Measurements from ENCODE around the gene KIF24. TPM values are rescaled to one million over a fixed set of nuclear protein-coding genes. Genes with fewer than 3 reads are reported as not detected.
A peak's percentile ranks its signal among the peaks of the same experiment; 100 is the strongest.

Gene KIF24, protein sequence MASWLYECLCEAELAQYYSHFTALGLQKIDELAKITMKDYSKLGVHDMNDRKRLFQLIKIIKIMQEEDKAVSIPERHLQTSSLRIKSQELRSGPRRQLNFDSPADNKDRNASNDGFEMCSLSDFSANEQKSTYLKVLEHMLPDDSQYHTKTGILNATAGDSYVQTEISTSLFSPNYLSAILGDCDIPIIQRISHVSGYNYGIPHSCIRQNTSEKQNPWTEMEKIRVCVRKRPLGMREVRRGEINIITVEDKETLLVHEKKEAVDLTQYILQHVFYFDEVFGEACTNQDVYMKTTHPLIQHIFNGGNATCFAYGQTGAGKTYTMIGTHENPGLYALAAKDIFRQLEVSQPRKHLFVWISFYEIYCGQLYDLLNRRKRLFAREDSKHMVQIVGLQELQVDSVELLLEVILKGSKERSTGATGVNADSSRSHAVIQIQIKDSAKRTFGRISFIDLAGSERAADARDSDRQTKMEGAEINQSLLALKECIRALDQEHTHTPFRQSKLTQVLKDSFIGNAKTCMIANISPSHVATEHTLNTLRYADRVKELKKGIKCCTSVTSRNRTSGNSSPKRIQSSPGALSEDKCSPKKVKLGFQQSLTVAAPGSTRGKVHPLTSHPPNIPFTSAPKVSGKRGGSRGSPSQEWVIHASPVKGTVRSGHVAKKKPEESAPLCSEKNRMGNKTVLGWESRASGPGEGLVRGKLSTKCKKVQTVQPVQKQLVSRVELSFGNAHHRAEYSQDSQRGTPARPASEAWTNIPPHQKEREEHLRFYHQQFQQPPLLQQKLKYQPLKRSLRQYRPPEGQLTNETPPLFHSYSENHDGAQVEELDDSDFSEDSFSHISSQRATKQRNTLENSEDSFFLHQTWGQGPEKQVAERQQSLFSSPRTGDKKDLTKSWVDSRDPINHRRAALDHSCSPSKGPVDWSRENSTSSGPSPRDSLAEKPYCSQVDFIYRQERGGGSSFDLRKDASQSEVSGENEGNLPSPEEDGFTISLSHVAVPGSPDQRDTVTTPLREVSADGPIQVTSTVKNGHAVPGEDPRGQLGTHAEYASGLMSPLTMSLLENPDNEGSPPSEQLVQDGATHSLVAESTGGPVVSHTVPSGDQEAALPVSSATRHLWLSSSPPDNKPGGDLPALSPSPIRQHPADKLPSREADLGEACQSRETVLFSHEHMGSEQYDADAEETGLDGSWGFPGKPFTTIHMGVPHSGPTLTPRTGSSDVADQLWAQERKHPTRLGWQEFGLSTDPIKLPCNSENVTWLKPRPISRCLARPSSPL (N-terminal part only)
- total RNA-seq = 1 to 10 TPM; 1.5 to 2.9 (median 1.6) TPM

DNA sequence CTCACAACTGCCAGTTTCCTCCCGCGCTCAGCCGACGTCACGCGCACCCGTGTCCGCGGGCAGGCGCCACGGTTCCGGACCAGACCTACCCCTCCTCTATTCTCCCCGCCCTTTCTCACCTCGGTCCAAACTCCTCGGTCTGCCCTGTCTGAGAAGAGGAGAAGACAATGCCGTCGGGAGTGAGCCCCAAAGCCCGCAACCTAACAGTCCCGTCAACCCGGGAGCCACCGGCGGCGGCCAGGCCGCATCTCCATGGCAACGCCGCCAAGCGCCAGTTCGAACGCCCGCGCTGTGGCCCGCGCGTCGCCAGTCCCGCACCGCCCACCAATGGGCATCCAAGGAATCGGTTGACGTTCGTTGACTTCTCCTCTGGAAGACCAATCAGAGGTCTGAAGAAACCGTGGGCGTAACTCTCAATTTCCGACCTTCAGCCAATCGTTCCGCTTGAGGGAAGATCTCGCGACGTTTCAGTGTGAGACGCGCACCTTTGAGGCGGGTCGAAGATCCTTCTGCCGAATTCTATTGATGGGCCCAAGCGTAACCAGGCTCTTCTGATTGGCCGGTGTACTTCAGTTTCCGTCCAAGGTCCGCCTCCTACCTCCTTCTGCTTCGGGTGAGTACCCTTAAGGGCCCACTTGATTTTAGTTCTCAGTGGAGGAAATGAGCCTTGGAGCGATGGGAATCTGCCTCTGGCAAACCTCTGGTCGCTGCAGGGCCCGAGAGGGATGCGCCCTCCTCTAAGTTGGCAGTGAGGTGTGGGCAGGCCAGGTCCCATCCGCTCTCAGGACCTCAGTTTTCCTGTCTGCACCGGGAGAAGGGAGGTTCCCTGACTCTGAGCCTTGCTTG, at the start of gene KIF24, which contains the start of gene NUDT2:
Gene KIF24 (minus strand): TSS at position 282 of the 846 bp plus-strand sequence. CDS start 17,922 bp downstream, outside the sequence.
Gene NUDT2 (plus strand): TSS at position 583 of the 846 bp plus-strand sequence. CDS start 9,471 bp downstream, outside the sequence.
- 0 to 2% methylated on average over 21 to 45 of the region's 64 CpGs for WGBS, 2 donors
- Histone ChIP-seq H3K9me3 (no peaks in the 10 kb centered on the region), H3K4me3 (peak within 1 kb of the TSS; percentile 67 to 89 (median 82)), H3K27me3 (no peaks in the 10 kb centered on the region), H3K4me1 (peaks cover 12 to 41% (median 17%) of the 10 kb centered on the region in 3 donors), H3K36me3 (no peaks in the 10 kb centered on the region), H3K27ac (peak within 1 kb of the TSS; percentile 95 to 99 (median 96))
- intact Hi-C loops (cut with DNase I) = no loop called here
- TF ChIP-seq, protein P1, sequence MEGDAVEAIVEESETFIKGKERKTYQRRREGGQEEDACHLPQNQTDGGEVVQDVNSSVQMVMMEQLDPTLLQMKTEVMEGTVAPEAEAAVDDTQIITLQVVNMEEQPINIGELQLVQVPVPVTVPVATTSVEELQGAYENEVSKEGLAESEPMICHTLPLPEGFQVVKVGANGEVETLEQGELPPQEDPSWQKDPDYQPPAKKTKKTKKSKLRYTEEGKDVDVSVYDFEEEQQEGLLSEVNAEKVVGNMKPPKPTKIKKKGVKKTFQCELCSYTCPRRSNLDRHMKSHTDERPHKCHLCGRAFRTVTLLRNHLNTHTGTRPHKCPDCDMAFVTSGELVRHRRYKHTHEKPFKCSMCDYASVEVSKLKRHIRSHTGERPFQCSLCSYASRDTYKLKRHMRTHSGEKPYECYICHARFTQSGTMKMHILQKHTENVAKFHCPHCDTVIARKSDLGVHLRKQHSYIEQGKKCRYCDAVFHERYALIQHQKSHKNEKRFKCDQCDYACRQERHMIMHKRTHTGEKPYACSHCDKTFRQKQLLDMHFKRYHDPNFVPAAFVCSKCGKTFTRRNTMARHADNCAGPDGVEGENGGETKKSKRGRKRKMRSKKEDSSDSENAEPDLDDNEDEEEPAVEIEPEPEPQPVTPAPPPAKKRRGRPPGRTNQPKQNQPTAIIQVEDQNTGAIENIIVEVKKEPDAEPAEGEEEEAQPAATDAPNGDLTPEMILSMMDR (IDR thresholded peaks at IDR 0.05) = peak in 1 of 6 experiments; percentile 6
- TF ChIP-seq POLR2A (IDR thresholded peaks at IDR 0.05) = peak in 3 of 4 donors; percentile 65 to 76 (median 67)
- peak; percentile 95 for DNase-seq

DNA sequence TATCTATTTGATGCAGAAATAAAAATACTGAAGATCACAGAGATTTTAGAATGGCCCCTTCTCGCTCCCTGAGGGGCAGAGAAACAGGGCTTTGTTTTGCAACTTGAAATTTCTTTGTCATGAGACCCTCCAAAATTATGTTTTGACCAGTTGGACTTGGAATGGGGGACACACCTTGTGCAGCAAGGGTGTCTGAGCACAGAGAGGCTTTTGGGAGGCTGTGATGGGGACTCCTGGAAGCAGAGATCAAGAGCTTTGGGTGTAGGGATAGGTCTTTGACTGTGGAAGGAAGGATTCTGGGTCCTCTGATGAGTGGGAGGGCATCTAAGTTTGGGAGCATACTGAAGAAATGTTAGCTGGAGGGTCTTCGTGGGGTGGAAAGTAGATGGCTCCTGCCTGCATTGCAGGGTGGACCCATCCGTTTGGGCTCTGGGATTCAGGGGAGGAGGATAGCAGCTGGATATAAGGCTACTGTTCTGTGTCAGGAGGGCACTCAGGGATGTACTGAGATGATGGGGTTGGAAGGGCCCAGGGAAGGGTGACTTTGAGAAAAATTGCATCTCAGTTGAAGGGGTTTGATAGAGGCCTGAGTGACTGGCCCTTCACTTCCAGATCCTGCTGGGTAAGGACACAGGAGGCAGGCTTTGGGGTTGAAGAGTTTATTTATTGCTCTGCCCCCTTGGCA, 49.5 kb upstream of the KIF24 start:
- no peaks in the 10 kb centered on the region for H3K9me3 ChIP-seq
- peaks cover 28 to 60% (median 34%) of the 10 kb centered on the region in 3 donors for H3K4me1 ChIP-seq
- intact Hi-C loops (cut with DNase I) = loop anchor here (5.0 kb wide), 1 partner anchor 46 kb away; no protein-coding TSS in a partner anchor
- WGBS, 2 donors = 95 to 96% methylated on average over 3 of the region's 3 CpGs
- no peak for DNase-seq
- H3K27ac ChIP-seq = no peak overlapping the region
- TF ChIP-seq, protein P1 (IDR thresholded peaks at IDR 0.05) = no peak
- TF ChIP-seq POLR2A (IDR thresholded peaks at IDR 0.05) = no peak
- H3K36me3 ChIP-seq = no peaks in the 10 kb centered on the region
- no peak overlapping the region for H3K4me3 ChIP-seq
- no peaks in the 10 kb centered on the region for H3K27me3 ChIP-seq

DNA sequence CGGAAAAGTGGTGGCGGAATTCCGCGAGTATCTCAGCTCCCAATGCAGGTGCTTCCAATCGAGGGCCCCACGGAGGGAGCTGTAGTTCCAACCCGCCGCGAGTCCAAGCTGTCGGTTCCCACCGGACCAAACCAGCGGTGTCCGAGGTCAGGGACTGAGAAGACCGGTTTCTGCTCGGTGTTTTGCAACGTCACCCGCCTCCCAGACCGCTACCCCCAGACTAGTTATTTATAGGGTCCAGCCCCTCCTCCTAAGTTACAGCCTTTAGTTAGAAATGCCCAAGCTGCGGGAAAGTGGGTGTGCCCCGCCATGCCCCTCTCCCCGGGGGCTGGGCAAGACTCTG, 48.3 kb upstream of the KIF24 start:
- no peak for DNase-seq
- Histone ChIP-seq H3K36me3 (peaks cover 0 to 3% (median 0%) of the 10 kb centered on the region in 3 donors), H3K4me3 (peak overlapping the region; percentile 56 to 93 (median 86)), H3K4me1 (peaks cover 28 to 60% (median 34%) of the 10 kb centered on the region in 3 donors), H3K27me3 (no peaks in the 10 kb centered on the region), H3K27ac (peak overlapping the region; percentile 83 to 92 (median 86)), H3K9me3 (no peaks in the 10 kb centered on the region)
- WGBS, 2 donors = 5 to 7% methylated on average over 6 to 21 of the region's 21 CpGs
- intact Hi-C loops (cut with DNase I) = loop anchor here (5.0 kb wide), 1 partner anchor 45 kb away; no protein-coding TSS in a partner anchor
- TF ChIP-seq, protein P1 (IDR thresholded peaks at IDR 0.05) = no peak
- no peak for TF ChIP-seq POLR2A (IDR thresholded peaks at IDR 0.05)
